ENCODE results near the gene GNA14. TPM values are rescaled to one million over a fixed set of nuclear protein-coding genes. Genes with fewer than 3 reads are reported as not detected.

GNA14 gene
- total RNA-seq, 4 donors from 2014 or later, result 3.9 to 12.4 (median 8.9) TPM

DNA sequence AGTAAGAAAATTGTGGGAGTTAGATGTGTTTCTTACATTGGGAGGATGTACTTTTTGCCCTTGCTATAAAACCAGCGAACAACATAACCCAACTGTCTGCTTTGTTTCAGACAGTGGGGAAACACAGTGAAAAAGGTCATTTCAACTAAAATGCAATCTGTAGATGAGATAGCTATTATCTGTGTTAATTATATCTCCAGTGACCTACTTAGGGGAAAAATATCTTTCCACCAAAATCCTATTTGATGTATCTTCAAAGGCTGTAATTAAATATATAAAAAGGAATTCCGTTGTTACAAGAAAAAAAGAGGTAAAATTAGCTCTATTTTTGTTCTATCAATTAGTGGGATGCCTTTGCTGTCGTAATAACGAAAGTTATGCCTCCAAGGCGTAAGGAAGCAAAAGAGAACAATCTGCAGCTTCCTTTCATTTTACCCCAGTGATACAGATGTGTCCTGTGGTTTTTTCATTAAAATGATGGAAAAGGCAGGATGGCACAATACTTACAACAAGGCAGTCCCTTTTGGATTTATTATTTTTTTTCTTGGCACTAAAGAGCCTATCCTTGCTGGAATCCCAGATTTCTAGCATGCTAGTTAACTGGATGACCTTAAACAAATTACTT is 100.9 kb downstream of the GNA14 start:
- no peak for TF ChIP-seq CTCF (IDR thresholded peaks at IDR 0.05)
- TF ChIP-seq POLR2A (IDR thresholded peaks at IDR 0.05), result no peak
- DNase-seq, result no peak
- Histone ChIP-seq H3K27me3 (no peaks in the 10 kb centered on the region), H3K4me1 (no peaks in the 10 kb centered on the region), H3K9me3 (no peaks in the 10 kb centered on the region), H3K4me3 (no peak overlapping the region), H3K27ac (no peak overlapping the region), H3K36me3 (no peaks in the 10 kb centered on the region)

- H3K27ac ChIP-seq, result no peak overlapping the region
- TF ChIP-seq CTCF (IDR thresholded peaks at IDR 0.05), result no peak
- TF ChIP-seq POLR2A (IDR thresholded peaks at IDR 0.05), result no peak
- DNase-seq, result no peak
- no peaks in the 10 kb centered on the region for H3K36me3 ChIP-seq
- no peaks in the 10 kb centered on the region for H3K27me3 ChIP-seq
- H3K9me3 ChIP-seq, result no peaks in the 10 kb centered on the region
- H3K4me3 ChIP-seq, result no peak overlapping the region
- H3K4me1 ChIP-seq, result no peaks in the 10 kb centered on the region
Measured at GRCh38 chr9:77546376-77546950, 101.7 kb downstream of the GNA14 start.

GRCh38 chr9:77544546-77544945 is 103.6 kb downstream of the GNA14 start:
- Histone ChIP-seq H3K9me3 (no peaks in the 10 kb centered on the region), H3K27me3 (no peaks in the 10 kb centered on the region), H3K36me3 (no peaks in the 10 kb centered on the region), H3K4me3 (no peak overlapping the region), H3K27ac (no peak overlapping the region), H3K4me1 (no peaks in the 10 kb centered on the region)
- DNase-seq, result no peak
- no peak for TF ChIP-seq CTCF (IDR thresholded peaks at IDR 0.05)
- TF ChIP-seq POLR2A (IDR thresholded peaks at IDR 0.05), result no peak

GRCh38 chr9:77543131-77543822 is 104.8 kb downstream of the GNA14 start:
- Histone ChIP-seq H3K4me3 (no peak overlapping the region), H3K27ac (no peak overlapping the region), H3K36me3 (no peaks in the 10 kb centered on the region), H3K27me3 (no peaks in the 10 kb centered on the region), H3K4me1 (no peaks in the 10 kb centered on the region), H3K9me3 (no peaks in the 10 kb centered on the region)
- no peak for TF ChIP-seq CTCF (IDR thresholded peaks at IDR 0.05)
- no peak for TF ChIP-seq POLR2A (IDR thresholded peaks at IDR 0.05)
- no peak for DNase-seq

GRCh38 chr9:77541600-77541999 is 106.5 kb downstream of the GNA14 start:
- TF ChIP-seq CTCF (IDR thresholded peaks at IDR 0.05) (no peak), POLR2A (IDR thresholded peaks at IDR 0.05) (no peak)
- Histone ChIP-seq H3K4me3 (no peak overlapping the region), H3K36me3 (no peaks in the 10 kb centered on the region), H3K4me1 (no peaks in the 10 kb centered on the region), H3K27ac (no peak overlapping the region), H3K9me3 (no peaks in the 10 kb centered on the region), H3K27me3 (no peaks in the 10 kb centered on the region)
- no peak for DNase-seq

Measured in Peyer's patch (tissue), 4 donors.